Measurements from ENCODE around the gene STAB1.

GRCh38 chr3:52512727-52513126 is 17.6 kb downstream of the STAB1 start:
- TF ChIP-seq CTCF (optimal IDR thresholded peaks at IDR 0.05 in 1 of 3, IDR thresholded peaks at IDR 0.05 in 1 of 3, conservative IDR thresholded peaks at IDR 0.05 in 1 of 3; ENCODE audit: extremely low read depth in 1 of 3, insufficient read depth in 2 of 3, low read length in 3 of 3) (no peak), EZH2 (IDR thresholded peaks at IDR 0.05; ENCODE audit: low read length) (no peak)
